SKM-1 (cell line): ENCODE measurements around the gene RBM33.
"Not testable (repeated sequence)": the region's sequence is repeated elsewhere in the genome, so short reads cannot be mapped to it uniquely, and the experiment has no call there.

ENCODE experiments used
- DNase-seq: peaks from one replicate; lab custom pipeline; 2025; ENCODE audit not compliant: unreplicated experiment; lab: John Stamatoyannopoulos, UW

RBM33 gene, protein sequence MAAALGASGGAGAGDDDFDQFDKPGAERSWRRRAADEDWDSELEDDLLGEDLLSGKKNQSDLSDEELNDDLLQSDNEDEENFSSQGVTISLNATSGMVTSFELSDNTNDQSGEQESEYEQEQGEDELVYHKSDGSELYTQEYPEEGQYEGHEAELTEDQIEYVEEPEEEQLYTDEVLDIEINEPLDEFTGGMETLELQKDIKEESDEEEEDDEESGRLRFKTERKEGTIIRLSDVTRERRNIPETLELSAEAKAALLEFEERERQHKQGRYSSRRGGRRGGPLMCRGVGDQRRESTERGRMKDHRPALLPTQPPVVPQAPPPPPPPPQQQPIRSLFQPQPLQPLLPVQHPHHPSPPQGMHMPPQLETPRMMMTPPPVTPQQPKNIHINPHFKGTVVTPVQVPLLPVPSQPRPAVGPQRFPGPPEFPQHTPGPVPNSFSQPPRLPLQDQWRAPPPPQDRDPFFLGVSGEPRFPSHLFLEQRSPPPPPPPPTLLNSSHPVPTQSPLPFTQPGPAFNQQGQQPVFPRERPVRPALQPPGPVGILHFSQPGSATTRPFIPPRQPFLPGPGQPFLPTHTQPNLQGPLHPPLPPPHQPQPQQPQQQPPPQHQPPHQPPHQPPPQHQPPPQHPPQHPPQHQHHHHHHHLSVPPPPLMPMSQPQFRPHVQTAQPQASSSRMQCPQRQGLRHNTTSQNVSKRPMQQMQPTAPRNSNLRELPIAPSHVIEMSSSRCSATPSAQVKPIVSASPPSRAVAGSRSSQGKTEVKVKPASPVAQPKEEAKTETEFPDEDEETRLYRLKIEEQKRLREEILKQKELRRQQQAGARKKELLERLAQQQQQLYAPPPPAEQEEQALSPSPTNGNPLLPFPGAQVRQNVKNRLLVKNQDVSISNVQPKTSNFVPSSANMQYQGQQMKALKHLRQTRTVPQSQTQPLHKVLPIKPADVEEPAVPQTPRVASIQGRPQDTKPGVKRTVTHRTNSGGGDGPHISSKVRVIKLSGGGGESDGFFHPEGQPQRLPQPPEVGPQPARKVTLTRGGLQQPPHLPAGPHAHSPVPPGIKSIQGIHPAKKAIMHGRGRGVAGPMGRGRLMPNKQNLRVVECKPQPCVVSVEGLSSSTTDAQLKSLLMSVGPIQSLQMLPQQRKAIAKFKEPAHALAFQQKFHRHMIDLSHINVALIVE

DNA sequence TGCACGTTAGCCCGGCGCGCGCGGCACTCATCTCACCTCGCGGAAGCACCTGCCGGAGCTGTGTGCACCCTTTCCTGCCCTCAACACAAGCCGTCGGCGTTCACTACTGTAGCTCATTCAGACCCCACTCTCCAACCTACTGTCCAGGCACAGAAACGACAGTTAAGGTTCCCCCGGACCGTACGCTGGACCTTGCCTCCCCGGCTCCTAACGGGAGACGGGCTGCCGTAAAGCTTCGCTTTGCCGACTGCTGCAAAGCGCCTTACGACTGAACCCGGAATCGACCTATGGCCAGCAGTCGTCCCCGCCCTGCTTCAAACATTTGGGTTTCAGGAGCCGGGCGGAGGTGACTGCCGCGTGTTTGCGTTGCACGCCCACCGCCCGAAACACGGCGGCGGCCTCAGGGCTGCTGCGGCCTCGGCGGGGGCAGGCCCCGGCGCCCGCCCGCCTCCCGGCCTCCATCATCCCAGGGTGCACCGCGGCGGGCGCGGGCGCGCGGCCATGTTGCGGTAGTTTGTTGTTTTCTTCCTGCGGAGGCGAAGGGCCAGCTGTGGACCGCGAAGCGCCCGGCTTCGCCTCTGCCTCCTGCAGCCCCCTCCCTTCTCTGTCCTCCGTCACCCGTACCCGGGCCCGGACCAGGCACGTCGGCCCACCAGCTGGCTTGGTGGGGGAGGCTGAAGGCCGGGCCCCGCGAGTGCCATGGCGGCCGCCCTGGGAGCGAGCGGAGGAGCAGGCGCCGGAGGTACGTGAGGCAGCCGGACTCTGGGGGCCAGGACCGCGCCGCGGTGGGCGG lies at the start of gene RBM33:
TSS of gene RBM33 (plus strand) at position 484 of the 793 bp plus-strand sequence. CDS start at position 700, 216 bp downstream.
- DNase-seq: peak; percentile 14

DNA sequence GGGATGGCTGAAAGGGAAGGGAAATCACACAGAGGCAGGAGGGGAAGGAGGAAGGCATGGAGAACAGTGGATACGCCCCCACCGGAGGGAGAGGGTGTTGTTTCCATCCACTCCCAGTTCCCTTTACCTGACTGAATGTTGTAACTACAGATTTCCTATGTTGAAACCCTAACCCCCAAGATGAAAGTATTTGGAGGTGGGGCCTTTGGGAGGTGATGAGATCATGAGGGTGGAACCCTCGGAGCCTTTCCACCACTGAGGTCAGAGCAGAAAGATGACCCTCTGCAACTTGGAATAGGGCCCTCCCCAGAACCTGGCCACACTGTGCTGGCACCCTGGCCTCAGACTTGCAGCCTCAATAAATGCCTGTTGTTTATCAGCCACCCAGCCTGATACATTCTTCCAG lies 49.5 kb upstream of the RBM33 start:
- DNase-seq: no peak

DNA sequence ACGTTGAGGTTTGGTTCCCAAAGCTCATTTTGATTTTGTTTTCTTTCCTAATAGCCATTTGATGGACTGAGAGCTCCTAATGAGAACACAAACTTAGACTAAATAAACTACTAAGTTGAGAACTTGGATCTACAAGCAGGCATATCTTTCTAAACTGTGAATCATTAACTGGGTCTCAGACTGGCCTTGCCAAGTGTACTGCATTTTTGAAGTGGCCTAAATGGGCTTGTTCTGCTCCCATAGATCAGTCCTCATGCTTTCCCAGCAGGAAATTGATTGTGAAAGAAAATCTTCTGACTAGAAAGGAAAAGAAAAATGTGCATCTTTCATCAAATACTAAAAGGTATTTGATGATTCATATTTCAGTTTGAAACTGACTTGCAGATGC lies 46.7 kb upstream of the RBM33 start:
- no peak for DNase-seq

DNA sequence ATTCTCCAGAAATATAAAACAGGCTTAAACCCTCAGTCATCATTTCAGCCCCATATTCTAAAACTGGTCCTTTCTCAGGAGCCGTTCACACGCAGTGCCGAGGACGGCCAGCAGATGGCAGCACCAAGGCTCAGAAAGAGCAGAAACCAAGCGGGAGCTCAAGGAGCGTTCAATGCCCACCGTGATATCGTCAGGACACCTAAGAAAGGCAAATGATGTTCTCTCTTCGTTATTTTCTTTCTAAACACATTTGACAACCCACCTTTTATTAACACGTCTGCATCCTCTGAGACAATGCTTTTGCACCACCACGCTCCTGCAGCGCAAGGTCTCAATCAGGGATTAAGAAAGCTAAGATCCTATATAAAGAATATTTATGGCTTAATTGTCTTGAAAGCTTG lies 45.7 kb upstream of the RBM33 start:
- no peak for DNase-seq

DNA sequence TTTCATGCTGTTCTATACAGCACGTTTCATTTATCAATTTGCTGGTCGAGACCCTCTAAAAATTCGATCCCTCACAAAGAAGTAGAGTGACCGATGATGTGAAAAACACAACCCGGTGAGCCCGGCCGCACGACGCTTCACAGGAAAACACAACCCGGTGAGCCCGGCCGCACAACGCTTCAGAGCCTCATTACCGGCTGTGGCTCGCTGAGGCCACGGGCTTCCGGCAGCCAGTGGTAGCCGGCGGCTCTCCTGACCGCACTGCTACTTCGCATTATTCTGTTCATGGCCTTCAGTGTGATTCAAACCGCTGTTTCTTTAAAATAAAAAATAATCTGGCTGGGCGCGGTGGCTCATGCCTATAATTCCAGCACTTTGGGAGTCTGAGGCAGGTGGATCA lies 42.3 kb upstream of the RBM33 start:
- DNase-seq: no peak

DNA sequence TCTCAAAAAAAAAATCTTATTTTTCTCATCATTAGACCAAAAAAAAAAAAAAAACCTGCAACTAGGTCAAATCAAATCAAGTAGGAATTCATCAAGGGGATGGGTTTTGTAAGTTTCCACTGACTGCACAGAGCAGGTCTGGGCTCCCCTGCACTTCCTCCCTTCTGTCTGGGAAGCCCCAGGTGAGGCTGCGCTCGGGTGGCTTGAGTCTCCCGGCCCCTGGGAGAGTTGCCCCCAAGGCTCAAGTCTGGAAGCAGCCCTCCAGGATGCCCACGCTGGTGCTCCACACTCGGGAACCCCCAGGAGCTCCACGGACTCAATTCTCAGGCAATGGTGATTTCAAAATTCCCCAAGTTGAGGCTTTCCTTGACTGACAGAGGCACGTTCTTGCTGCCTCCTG lies 41.7 kb upstream of the RBM33 start:
- no peak for DNase-seq

DNA sequence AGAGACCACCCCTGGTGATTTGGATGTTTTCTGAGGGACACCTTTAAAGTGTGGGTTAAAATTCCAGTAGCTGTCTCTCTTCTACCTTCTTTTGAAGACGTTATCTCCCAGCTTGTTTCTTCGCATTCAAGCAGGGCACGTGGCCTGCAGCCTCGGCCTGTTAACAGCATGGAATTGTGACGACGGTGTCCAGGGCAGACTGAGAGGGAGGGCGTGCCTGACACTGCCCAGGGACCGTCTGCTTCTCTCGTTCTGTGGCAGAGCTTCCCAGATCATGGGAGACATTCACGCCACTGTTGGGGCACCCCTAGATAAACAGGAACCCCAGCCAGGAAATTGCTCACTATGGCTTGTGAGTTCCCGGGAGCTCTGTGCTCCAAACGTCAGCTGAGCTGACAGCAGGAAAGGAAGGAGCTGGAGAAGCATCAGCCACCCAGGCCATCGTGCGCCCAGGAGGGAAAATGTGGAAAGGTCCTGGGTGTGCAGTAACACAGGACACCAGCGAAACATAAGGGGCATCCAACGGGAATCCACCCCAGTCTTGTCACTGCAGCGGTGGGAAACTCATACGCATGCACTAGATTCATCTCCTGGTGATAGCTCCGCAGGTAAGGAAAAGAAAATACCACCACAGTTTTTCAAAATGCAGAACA lies 41.1 kb upstream of the RBM33 start:
- no peak for DNase-seq

DNA sequence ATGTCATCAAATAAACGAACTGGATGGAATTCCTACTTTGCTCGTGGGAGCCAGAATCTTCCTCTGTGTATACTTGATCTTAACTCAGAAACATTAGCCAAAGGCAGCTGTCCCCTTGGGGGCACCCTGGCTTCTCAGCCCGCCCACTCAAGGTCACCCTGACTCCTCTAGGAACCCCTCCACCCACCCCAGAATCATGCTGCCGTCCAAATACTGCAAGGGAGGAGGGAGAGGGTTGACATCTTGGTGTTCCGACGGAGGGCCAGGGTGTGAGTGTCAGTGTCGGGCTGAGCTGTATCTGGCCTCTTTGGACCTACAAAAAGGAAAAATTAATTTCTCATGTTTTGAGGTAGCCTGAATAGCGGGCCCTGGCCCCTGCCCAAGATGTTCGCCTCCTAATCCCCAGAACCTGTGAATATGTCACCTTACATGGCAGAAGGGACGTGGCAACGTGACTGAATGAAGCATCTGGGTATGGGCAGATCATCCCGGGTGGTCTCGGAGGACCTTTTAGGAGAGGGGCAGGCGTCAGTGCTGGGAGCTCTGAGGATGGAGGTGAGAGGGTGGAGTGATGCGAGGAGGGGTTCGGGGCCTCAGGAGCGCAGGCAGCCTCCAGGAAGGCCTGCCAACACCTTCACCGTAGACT lies 40.5 kb upstream of the RBM33 start:
- DNase-seq: no peak

DNA sequence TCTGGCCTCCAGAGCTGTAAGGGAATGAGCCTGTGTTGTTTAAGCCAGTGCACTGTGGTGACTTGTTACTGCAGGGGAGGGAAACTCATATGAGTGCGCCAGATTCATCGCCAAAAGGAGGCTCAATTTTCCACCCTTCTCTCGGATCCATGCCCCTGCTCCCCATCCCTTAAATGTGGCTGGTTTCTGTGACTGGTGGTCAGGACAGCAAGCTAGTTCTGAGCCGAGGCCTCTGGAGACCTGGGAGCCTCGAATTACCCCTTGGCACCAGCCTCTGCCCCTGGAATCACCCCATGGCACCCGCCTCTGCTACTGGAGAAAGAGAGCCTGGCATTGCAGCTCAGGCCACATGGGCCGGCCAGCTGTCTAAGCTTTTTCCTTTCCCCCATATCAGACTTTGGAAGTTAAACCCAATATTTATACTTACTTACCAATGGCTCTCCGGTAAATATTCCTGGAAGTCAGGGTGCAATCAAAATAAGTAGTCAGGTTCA lies 39.9 kb upstream of the RBM33 start:
- no peak for DNase-seq

DNA sequence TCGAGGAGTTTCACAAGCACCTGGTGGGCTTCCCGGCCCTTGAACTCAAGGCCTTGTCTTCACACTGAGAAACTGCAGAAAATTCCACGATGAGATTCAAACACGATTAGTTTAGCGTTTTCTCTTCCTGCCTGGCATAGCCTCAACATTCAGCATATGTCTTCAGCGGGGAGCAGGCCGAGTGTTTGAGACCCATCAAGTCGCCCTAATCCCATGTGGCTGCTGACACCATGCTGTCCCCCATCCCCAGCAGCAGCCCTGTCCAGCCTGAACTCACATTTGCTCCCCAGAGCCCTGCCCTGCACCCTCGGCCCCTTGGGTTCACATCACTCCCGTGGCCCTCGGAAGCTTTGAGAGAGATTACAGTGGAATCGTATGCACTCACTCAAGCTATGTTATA lies 35.3 kb upstream of the RBM33 start:
- DNase-seq: no peak

DNA sequence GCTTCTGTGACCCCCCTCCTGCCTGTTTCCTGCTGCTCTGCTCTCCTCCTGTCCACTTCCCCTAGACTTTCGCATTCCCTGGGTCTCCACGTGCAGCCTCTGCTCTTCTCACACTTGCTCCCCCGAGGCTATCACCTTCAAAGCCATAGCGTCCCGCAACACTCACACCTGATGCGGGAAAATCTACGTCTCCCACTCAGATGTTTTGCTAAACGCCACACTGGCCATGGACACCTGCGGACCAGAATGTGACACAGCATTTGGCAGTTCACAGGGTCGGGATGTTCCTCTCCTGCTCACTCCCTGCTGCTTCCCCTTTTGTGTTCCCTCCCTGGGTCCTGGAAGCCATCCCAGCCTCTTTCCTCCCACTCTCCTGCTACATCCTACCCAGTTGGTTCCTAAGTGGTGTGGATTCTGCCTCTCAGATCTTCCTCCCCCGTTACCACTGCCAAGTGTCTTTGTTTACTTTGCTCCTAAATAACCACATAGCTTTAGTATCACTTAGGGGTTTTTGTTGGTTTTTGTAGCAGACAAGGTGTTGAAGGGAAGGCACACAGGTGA lies 33.7 kb upstream of the RBM33 start:
- DNase-seq: no peak

DNA sequence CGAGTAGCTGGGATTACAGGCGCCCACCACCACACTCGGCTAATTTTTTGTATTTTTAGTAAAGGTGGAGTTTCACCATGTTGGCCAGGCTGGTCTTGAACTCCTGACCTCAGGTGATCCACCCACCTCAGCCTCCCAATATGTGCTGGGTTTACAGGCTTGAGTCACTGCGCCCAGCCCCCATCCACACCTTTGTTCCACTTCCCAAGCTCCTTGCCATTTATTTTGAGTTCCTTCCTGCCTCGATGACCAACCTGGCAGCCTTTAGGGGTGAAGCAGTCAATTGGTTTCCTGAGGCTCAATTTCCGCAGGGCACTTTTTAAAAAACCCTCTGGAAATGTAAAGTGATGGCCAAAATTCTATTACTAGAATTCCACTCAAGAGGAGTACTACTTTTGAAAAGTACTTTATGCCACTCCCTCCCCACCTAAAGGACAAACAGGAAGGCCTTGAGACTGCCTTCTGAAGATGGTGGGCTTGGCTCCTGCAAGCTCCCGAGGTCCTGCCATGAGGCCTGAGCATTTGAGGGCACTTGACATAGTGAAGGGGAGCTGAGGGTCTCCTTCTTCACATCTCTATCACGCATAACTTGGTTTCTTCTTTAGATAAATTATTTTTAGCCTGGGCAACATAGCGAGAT lies 32.5 kb upstream of the RBM33 start:
- no peak for DNase-seq

DNA sequence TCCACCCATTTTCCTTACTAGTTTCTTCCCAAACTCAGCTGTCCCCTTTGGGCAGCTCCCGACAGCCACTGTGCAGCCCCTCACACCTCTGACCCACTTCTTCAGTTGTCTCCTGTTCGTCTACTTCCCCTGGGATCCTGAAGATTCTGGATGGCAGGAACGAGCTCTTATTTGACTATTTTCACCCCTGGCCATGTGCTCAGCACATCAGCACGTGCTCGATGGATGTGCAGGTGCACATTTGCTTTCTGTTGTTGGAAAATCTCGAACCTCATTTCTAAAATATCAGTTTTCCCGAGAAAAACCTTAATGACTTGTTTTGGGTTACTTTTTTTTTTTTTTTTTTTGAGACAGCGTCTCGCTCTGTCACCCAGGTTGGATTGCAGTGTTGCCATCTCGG lies 31.8 kb upstream of the RBM33 start:
- no peak for DNase-seq

DNA sequence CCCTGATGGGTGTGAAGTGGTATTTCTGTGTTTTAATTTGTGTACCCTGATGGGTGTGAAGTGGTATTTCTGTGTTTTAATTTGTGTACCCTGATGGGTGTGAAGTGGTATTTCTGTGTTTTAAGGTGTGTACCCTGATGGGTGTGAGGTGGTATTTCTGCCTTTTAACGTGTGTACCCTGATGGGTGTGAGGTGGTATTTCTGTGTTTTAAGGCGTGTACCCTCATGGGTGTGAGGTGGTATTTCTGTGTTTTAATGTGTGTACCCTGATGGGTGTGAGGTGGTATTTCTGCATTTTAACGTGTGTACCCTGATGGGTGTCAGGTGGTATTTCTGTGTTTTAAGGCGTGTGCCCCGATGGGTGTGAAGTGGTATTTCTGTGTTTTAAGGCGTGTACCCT lies 29.4 kb upstream of the RBM33 start:
- DNase-seq: not testable (repeated sequence)

DNA sequence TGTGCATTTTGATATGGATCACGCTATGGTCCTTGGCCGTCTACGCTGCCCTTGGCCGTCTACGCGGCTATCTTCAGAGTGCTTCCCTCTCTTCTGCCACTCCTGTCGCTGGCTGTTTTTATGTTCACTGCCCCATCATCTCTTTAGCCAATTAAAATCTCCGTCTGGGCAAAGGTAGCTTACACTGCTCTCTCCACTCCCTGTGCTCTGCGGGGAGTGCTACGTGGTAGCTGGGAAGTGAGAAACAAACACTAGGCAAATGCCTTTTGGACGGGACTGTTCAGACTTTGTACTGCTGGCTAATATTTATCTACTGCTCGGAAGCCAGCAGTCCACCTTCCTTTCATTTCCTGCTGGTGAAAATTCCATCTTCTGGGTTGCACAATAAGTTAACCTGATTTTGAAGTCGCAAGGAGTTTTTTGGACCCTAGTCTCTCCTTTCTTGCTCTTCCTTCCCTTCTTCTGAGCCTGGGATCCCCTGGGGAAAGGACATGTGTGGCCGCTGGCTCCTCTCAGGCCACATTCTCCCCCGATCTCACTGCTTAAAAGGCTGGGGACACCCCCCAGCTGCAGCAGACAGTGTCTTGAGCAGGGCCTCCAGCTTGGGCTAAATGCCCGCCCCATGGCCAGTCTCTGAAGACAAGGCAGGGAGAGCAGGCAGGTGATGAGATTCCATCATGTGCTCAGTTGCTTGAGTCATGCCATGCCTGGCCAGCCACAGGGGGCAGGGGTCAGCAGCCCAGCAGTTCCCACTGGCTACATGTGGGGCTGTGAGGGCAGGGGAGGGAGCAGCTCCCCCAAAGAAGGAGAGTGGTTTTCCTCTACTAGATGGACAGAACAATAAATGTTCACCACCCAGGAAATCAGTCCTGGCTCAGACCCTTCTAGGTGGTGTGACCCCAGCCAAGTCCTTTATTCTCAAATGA lies 25.5 kb upstream of the RBM33 start:
- DNase-seq: no peak

DNA sequence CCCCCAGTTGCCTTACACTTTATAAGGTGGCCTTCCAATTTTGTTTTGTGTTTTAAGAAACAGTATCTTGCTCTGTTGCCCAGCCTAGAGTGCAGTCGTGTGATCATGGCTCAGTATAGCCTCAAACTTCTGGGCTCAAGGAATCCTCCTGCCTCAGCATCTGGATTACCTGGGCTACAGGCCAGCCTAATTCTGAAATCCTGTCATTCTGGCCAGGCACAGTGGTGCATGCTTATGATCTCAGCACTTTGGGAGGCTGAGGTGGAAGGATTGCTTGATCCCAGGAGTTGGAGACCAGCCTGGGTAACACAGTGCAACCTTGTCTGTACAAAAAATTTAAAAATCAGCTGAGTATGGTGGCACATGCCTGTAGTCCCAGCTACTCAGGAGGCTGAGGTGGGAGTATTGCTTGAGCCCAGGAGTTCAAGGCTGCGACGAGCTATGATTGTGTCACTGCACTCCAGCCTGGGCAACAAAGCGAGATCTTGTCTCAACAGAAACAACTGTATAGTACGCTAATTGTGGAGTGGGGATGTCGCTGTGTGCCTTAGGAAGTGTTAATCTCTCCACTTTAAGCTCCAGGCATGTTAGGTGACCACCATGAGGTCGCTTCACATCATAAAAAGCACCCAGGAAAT lies 24.7 kb upstream of the RBM33 start:
- DNase-seq: no peak

DNA sequence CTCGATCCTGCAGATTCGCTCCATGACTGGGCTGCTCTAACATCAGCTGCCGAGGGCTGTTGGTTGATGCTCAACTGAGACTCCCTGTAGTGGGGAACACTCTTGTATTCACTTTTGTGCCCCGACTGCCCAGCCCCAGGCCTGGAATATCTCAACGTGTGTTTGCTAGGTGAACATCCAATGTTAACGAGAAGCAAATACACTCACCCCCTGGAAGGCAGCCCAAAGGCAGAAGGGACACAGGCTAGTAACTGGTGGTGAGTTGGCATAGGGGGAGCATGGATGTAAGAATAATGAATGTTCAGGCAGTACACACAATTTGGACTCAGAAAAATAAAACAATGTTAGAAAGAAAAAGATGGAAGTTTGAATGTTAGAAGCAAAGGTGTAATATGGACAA lies 24.0 kb upstream of the RBM33 start:
- no peak for DNase-seq
